Transverse colon (tissue), 4 donors: ENCODE measurements around the gene CRYGA. TPM values are rescaled to one million over a fixed set of nuclear protein-coding genes. Genes with fewer than 3 reads are reported as not detected.

Experiments
- DNase-seq: peaks from one replicate; pipeline ENCODE4 v3.0.0-alpha.2; 2019
- H3K27ac ChIP-seq, 4 donors: fragments of 200-600 bp; sonication (generic); 2 replicates each; pipeline ENCODE4 v1.5.1; 2016 to 2018; ENCODE audit warnings: inconsistent platforms in 4 of 4
- H3K27me3 ChIP-seq: fragments of 200-600 bp; sonication (generic); 2 replicates; pipeline ENCODE4 v1.5.1; 2017; ENCODE audit warnings: inconsistent platforms
- H3K36me3 ChIP-seq, 4 donors: fragments of 200-600 bp; sonication (generic); 2 replicates each; pipeline ENCODE4 v1.5.1; 2017 to 2019; ENCODE audit warnings: inconsistent platforms in 4 of 4
- H3K4me1 ChIP-seq, 4 donors: fragments of 200-600 bp; sonication (generic); 2 replicates each; pipeline ENCODE4 v1.5.1; 2017 to 2020; ENCODE audit warnings: inconsistent platforms in 4 of 4
- H3K4me3 ChIP-seq, 4 donors: fragments of 200-600 bp; sonication (generic); 1 replicate in 1 of 4; 2 replicates in 3 of 4; pipeline versions ENCODE4 v1.5.1 to v1.6.1; 2017 to 2019; ENCODE audit warnings: inconsistent platforms in 4 of 4
- H3K9me3 ChIP-seq, 2 donors: fragments of 200-600 bp; sonication (generic); 2 replicates each; pipeline ENCODE4 v1.5.1; 2017 to 2019; ENCODE audit warnings: inconsistent platforms in 2 of 2
- CTCF ChIP-seq, 5 experiments: fragments of 200-600 bp in 3 of 5; fragments of 450-650 bp in 2 of 5; sonication (generic) in 3 of 5; IDR thresholded peaks; 1 replicate in 2 of 5; 2 replicates in 3 of 5; pipeline ENCODE4 v1.5.1; 2016 to 2017; ENCODE audit warnings: antibody characterized with exemption in 5 of 5, inconsistent platforms in 3 of 5, mild to moderate bottlenecking in 2 of 5, moderate library complexity in 1 of 5
- EP300 ChIP-seq: sonication (generic); formaldehyde crosslinking; IDR thresholded peaks from one replicate; pipeline ENCODE4 v1.6.1; 2017; ENCODE audit warnings: antibody characterized with exemption, low read depth
- POLR2A ChIP-seq: fragments of 450-650 bp; IDR thresholded peaks from one replicate; pipeline ENCODE4 v1.6.1; 2016; ENCODE audit warnings: antibody characterized with exemption, mild to moderate bottlenecking, moderate library complexity
- POLR2AphosphoS5 ChIP-seq, 3 donors: sonication (generic); formaldehyde crosslinking; IDR thresholded peaks; one replicate each; pipeline ENCODE4 v1.6.1; 2016; ENCODE audit warnings: antibody characterized with exemption in 3 of 3
- WGBS, 2 donors: methylation state at CpG; one replicate each; pipeline ENCODE4 v1.1.5; 2018; ENCODE audit warnings: low coverage in 1 of 2; 5-methylcytosine and 5-hydroxymethylcytosine counted together
- in situ Hi-C, 4 donors: fragments of 200-750 bp; cut with MboI; loops; one replicate each; pipeline versions ENCODE4 v1.15.0 to v1.15.1; 2017; ENCODE audit warnings: low sequenced_read_pairs in 3 of 4, low pct_ligation_motif_present in 1 of 4, low pct_unique_long_range_greater_than_20kb in 1 of 4
- intact Hi-C: fragments of 100-400 bp; cut with DNase I; formaldehyde crosslinking; loops from one replicate; pipeline ENCODE4 v1.15.1; 2023; ENCODE audit warnings: low total_unique reads
- total RNA-seq, 4 donors: library from RNA; depleted of rRNA; stranded (reverse); fragments of >200 nt; gene quantifications; one replicate each; pipeline ENCODE4 v1.1.0, GENCODE V29; 2016

The CRYGA gene
- total RNA-seq, 4 donors from 2014 or later = not detected

GRCh38 chr2:208156439-208156838 lies 7.0 kb downstream of the CRYGA start:
- Histone ChIP-seq H3K9me3 (no peaks in the 10 kb centered on the region), H3K4me1 (no peaks in the 10 kb centered on the region), H3K4me3 (no peak overlapping the region), H3K27me3 (no peaks in the 10 kb centered on the region), H3K27ac (no peak overlapping the region), H3K36me3 (no peaks in the 10 kb centered on the region)
- WGBS, 2 donors = 45 to 74% methylated on average over 2 of the region's 2 CpGs
- in situ Hi-C loops (no loop called here), intact Hi-C loops (no loop called here)
- TF ChIP-seq POLR2A (no peak), EP300 (no peak), POLR2AphosphoS5 (IDR thresholded peaks at IDR 0.05) (no peak), CTCF (IDR thresholded peaks at IDR 0.05) (no peak)
- DNase-seq = no peak

GRCh38 chr2:208153156-208153555 lies 10.2 kb downstream of the CRYGA start:
- DNase-seq = no peak
- H3K4me1 ChIP-seq = no peaks in the 10 kb centered on the region
- H3K36me3 ChIP-seq = no peaks in the 10 kb centered on the region
- no peak overlapping the region for H3K4me3 ChIP-seq
- H3K9me3 ChIP-seq = no peaks in the 10 kb centered on the region
- TF ChIP-seq POLR2AphosphoS5 (IDR thresholded peaks at IDR 0.05) = no peak
- TF ChIP-seq CTCF (IDR thresholded peaks at IDR 0.05) = no peak
- TF ChIP-seq EP300 = no peak
- no peak for TF ChIP-seq POLR2A
- H3K27ac ChIP-seq = no peak overlapping the region
- in situ Hi-C loops = no loop called here
- intact Hi-C loops = no loop called here
- H3K27me3 ChIP-seq = no peaks in the 10 kb centered on the region

- in situ Hi-C loops = no loop called here
- TF ChIP-seq EP300 (no peak), CTCF (IDR thresholded peaks at IDR 0.05) (no peak), POLR2AphosphoS5 (IDR thresholded peaks at IDR 0.05) (no peak), POLR2A (no peak)
- H3K4me3 ChIP-seq = no peak overlapping the region
- WGBS, 2 donors = 93% methylated on average over 1 of the region's 1 CpG; no CpG with 5 or more reads in 1 of the 2 donors
- no peaks in the 10 kb centered on the region for H3K27me3 ChIP-seq
- intact Hi-C loops = no loop called here
- H3K4me1 ChIP-seq = no peaks in the 10 kb centered on the region
- DNase-seq = no peak
- H3K27ac ChIP-seq = no peak overlapping the region
- H3K36me3 ChIP-seq = no peaks in the 10 kb centered on the region
- no peaks in the 10 kb centered on the region for H3K9me3 ChIP-seq
These were observed 12.4 kb downstream of the CRYGA start for GRCh38 chr2:208150956-208151355.

GRCh38 chr2:208150094-208150493 lies 13.3 kb downstream of the CRYGA start:
- no peak overlapping the region for H3K27ac ChIP-seq
- intact Hi-C loops = no loop called here
- H3K36me3 ChIP-seq = no peaks in the 10 kb centered on the region
- no peaks in the 10 kb centered on the region for H3K9me3 ChIP-seq
- no peaks in the 10 kb centered on the region for H3K27me3 ChIP-seq
- no peak overlapping the region for H3K4me3 ChIP-seq
- no peaks in the 10 kb centered on the region for H3K4me1 ChIP-seq
- no peak for DNase-seq
- in situ Hi-C loops = no loop called here
- TF ChIP-seq POLR2A = no peak
- TF ChIP-seq EP300 = no peak
- TF ChIP-seq POLR2AphosphoS5 (IDR thresholded peaks at IDR 0.05) = no peak
- no peak for TF ChIP-seq CTCF (IDR thresholded peaks at IDR 0.05)
